ENCODE data around the gene IBSP.

Gene IBSP

GRCh38 chr4:87856816-87857215, 57.5 kb downstream of the IBSP start:
- Histone ChIP-seq H3K27me3 (peaks cover 4% of the 10 kb centered on the region), H3K4me1 (no peaks in the 10 kb centered on the region), H3K4me3 (ENCODE audit: low read depth, low read length) (no peak overlapping the region), H3K9me3 (no peaks in the 10 kb centered on the region), H3K36me3 (no peaks in the 10 kb centered on the region)
- no peak for TF ChIP-seq CTCF (IDR thresholded peaks at IDR 0.05; ENCODE audit: low read depth, low read length)
- no peak for DNase-seq

GRCh38 chr4:87857789-87858188, 58.4 kb downstream of the IBSP start:
- no peaks in the 10 kb centered on the region for H3K36me3 ChIP-seq
- peaks cover 4% of the 10 kb centered on the region for H3K27me3 ChIP-seq
- DNase-seq, result no peak
- no peaks in the 10 kb centered on the region for H3K4me1 ChIP-seq
- H3K4me3 ChIP-seq (ENCODE audit: low read depth, low read length), result no peak overlapping the region
- TF ChIP-seq CTCF (IDR thresholded peaks at IDR 0.05; ENCODE audit: low read depth, low read length), result no peak
- no peaks in the 10 kb centered on the region; the same call in 1 of the 2 replicates for H3K9me3 ChIP-seq

Measured in BE2C (cell line).